MCF 10A (cell line): ENCODE data around the gene C2CD4C. TPM values are rescaled to one million over a fixed set of nuclear protein-coding genes. Genes with fewer than 3 reads are reported as not detected.

Experiments
- BruUV-seq: library from RNA; stranded (reverse); fragments of 400-500 nt; replicated peaks from 2 replicates; lab custom pipeline; 2021; lab: Mats Ljungman, UMichigan
- CTCF ChIA-PET: fragments of 300-600 bp; sonication (Branson Sonifier 250); formaldehyde crosslinking; extraction: SDS; loops from one replicate; lab custom pipeline; 2021; ENCODE audit warnings: antibody characterized with exemption, inconsistent platforms; lab: Yijun Ruan, JAX
- POLR2A ChIA-PET: fragments of 300-600, 350-650 bp; sonication (Branson Sonifier 250); formaldehyde crosslinking; extraction: SDS; loops from one replicate; lab custom pipeline; 2020; ENCODE audit warnings: antibody characterized with exemption, inconsistent platforms; lab: Yijun Ruan, JAX
- DNase-seq: peaks from one replicate; pipeline ENCODE4 v3.0.0-alpha.2; 2018; ENCODE audit not compliant: unreplicated experiment
- H3K27ac Mint-ChIP-seq: one replicate; pipeline ENCODE4 v1.8.0; 2022; ENCODE audit warnings: mild to moderate bottlenecking, low read depth, mixed read lengths; ENCODE audit not compliant: unreplicated experiment
- H3K27me3 Mint-ChIP-seq: one replicate; pipeline ENCODE4 v1.8.0; 2022; ENCODE audit warnings: mixed read lengths; ENCODE audit not compliant: insufficient read depth, unreplicated experiment
- H3K36me3 Mint-ChIP-seq: one replicate; pipeline ENCODE4 v1.8.0; 2022; ENCODE audit warnings: mild to moderate bottlenecking, moderate library complexity, mixed read lengths; ENCODE audit not compliant: insufficient read depth, unreplicated experiment
- H3K4me1 Mint-ChIP-seq: one replicate; pipeline ENCODE4 v1.8.0; 2022; ENCODE audit warnings: mixed read lengths; ENCODE audit not compliant: insufficient read depth, unreplicated experiment
- H3K4me3 Mint-ChIP-seq: one replicate; pipeline ENCODE4 v1.8.0; 2022; ENCODE audit warnings: mild to moderate bottlenecking, moderate library complexity, mixed read lengths; ENCODE audit not compliant: unreplicated experiment
- H3K9me3 Mint-ChIP-seq: one replicate; pipeline ENCODE4 v1.8.0; 2022; ENCODE audit warnings: mixed read lengths; ENCODE audit not compliant: unreplicated experiment
- intact Hi-C: fragments of 100-400 bp; cut with micrococcal nuclease; formaldehyde crosslinking; loops from 2 replicates; pipeline ENCODE4 v1.14.1; 2022
- total RNA-seq: library from RNA; stranded (reverse); gene quantifications from 2 replicates; pipeline ENCODE4 v1.2.3, GENCODE V29; 2022
- TF ChIP-seq, protein P1 (sequence below): fragments of 200-600 bp; IDR thresholded peaks from one replicate; pipeline ENCODE4 v1.8.0; 2022; ENCODE audit warnings: antibody characterized with exemption, mild to moderate bottlenecking; ENCODE audit not compliant: unreplicated experiment

Gene C2CD4C
- total RNA-seq, 1 experiment from 2014 or later, result 0.49 TPM

- TF ChIP-seq, protein P1, sequence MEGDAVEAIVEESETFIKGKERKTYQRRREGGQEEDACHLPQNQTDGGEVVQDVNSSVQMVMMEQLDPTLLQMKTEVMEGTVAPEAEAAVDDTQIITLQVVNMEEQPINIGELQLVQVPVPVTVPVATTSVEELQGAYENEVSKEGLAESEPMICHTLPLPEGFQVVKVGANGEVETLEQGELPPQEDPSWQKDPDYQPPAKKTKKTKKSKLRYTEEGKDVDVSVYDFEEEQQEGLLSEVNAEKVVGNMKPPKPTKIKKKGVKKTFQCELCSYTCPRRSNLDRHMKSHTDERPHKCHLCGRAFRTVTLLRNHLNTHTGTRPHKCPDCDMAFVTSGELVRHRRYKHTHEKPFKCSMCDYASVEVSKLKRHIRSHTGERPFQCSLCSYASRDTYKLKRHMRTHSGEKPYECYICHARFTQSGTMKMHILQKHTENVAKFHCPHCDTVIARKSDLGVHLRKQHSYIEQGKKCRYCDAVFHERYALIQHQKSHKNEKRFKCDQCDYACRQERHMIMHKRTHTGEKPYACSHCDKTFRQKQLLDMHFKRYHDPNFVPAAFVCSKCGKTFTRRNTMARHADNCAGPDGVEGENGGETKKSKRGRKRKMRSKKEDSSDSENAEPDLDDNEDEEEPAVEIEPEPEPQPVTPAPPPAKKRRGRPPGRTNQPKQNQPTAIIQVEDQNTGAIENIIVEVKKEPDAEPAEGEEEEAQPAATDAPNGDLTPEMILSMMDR, result no peak
- no TSS peak for BruUV-seq
- Mint-ChIP-seq H3K27me3 (no peaks in the 10 kb centered on the region), H3K4me1 (no peaks in the 10 kb centered on the region), H3K36me3 (no peaks in the 10 kb centered on the region), H3K4me3 (no peak overlapping the region), H3K9me3 (peaks cover 8% of the 10 kb centered on the region), H3K27ac (no peak overlapping the region)
- ChIA-PET CTCF (no interaction called here), POLR2A (interaction anchor here (0.6 kb wide), 1 partner anchor 1608 kb away, joined by 3 read pairs; no protein-coding TSS in a partner anchor)
- intact Hi-C loops, result no loop called here
- DNase-seq, result no peak
Observed at GRCh38 chr19:439167-439900, 30.4 kb upstream of the C2CD4C start.

DNA sequence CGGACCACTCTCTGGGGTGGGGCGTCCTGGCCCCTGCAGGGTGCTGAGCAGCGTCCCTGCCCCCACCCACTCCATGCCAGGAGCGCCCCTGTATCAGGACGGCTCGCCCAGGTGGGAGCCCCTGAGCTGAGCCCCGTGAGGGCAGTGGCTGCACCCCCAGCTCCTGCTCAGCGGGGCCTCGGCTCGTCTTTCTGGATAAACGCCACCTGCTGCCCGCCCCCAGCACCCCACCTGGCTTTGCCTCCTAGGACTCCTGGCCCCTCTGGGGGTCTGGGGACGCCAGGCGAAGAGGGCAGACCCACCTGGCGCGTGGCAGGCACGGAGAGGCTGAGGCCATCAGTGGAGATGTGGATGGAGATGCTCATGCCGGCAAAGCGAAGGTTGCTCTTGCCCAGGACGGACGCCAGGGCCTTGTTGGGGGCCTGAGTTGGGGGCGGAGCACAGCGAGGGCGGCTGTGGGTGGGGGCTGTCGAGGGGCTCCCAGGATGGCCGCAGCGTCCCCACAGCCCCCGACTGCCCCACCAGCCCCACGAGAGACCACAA is 29.5 kb upstream of the C2CD4C start:
- DNase-seq, result no peak
- BruUV-seq, result no TSS peak
- peaks cover 8% of the 10 kb centered on the region for H3K9me3 Mint-ChIP-seq
- TF ChIP-seq, protein P1, result no peak
- no peak overlapping the region for H3K4me3 Mint-ChIP-seq
- H3K27ac Mint-ChIP-seq, result no peak overlapping the region
- ChIA-PET POLR2A (no interaction called here), CTCF (no interaction called here)
- intact Hi-C loops, result no loop called here
- H3K36me3 Mint-ChIP-seq, result no peaks in the 10 kb centered on the region
- no peaks in the 10 kb centered on the region for H3K27me3 Mint-ChIP-seq
- no peaks in the 10 kb centered on the region for H3K4me1 Mint-ChIP-seq

DNA sequence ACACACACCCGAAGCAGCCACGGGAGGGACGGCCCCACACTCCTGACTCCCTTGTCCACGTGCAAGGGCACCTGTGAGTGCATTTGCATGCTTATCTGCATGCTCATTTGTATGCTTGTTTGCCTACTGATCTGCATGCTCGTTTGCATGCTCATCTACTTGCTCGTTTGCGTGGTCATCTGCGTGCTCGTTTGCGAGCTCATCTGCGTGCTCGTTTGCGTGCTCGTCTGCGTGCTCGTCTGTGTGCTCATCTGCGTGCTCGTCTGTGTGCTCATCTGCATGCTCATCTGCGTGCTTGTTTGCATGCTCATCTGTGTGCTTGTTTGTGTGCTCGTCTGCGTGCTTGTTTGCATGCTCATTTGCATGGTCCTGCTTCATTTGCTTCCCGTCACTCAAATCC is 28.1 kb upstream of the C2CD4C start:
- Mint-ChIP-seq H3K36me3 (no peaks in the 10 kb centered on the region), H3K4me3 (no peak overlapping the region), H3K27me3 (no peaks in the 10 kb centered on the region), H3K4me1 (no peaks in the 10 kb centered on the region), H3K9me3 (peaks cover 8% of the 10 kb centered on the region), H3K27ac (no peak overlapping the region)
- TF ChIP-seq, protein P1, result no peak
- no peak for DNase-seq
- POLR2A ChIA-PET, result no interaction called here
- CTCF ChIA-PET, result no interaction called here
- no TSS peak for BruUV-seq
- intact Hi-C loops, result no loop called here

GRCh38 chr19:436413-436950 is 27.5 kb upstream of the C2CD4C start:
- TF ChIP-seq, protein P1, result no peak
- DNase-seq, result no peak
- POLR2A ChIA-PET, result no interaction called here
- H3K27me3 Mint-ChIP-seq, result no peaks in the 10 kb centered on the region
- H3K4me1 Mint-ChIP-seq, result no peaks in the 10 kb centered on the region
- H3K9me3 Mint-ChIP-seq, result peaks cover 8% of the 10 kb centered on the region
- no TSS peak for BruUV-seq
- H3K27ac Mint-ChIP-seq, result no peak overlapping the region
- CTCF ChIA-PET, result no interaction called here
- intact Hi-C loops, result no loop called here
- no peaks in the 10 kb centered on the region for H3K36me3 Mint-ChIP-seq
- H3K4me3 Mint-ChIP-seq, result no peak overlapping the region
